ENCODE results near the gene ADH7.
"Not testable (repeated sequence)": the region's sequence is repeated elsewhere in the genome, so short reads cannot be mapped to it uniquely, and the experiment has no call there.

The ADH7 gene

GRCh38 chr4:99377341-99377740 is 57.8 kb downstream of the ADH7 start:
- DNase-seq, result not testable (repeated sequence)

GRCh38 chr4:99372464-99372863 is 62.7 kb downstream of the ADH7 start:
- DNase-seq, result not testable (repeated sequence)

DNA sequence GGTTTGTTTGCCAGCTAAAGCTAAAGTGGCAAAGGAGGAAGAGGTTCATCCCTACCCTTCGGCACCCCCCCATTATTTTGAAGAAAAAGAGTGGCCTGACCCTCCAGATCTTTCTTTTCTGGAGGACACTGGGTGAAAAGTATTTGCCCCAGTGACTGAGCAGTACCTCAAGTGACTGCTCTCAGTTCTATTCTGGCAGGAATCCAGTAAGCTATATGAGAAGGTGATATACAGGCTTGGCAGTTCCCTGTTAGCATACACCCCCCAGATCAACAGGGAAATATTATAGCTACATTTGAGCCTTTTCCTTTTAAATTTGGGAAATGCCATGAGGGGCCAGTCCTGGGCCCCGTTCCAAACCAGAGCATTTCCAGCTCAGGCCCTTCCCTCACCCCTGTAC is 67.3 kb downstream of the ADH7 start:
- DNase-seq, result not testable (repeated sequence)

GRCh38 chr4:99366491-99366890 is 68.7 kb downstream of the ADH7 start:
- DNase-seq, result no peak

- no peak for DNase-seq
Measured at GRCh38 chr4:99362768-99363167, 72.4 kb downstream of the ADH7 start.
